Mesodermal cell (in vitro differentiated cells): ENCODE results near the gene DNAJC7.

Experiments
- H3K27ac ChIP-seq: 2 replicates; pipeline ENCODE4 v1.7.0; 2013; ENCODE audit warnings: mild to moderate bottlenecking, low read depth, low read length, moderate library complexity; ENCODE audit not compliant: severe bottlenecking
- H3K36me3 ChIP-seq: 2 replicates; pipeline ENCODE4 v1.7.1; 2013; ENCODE audit warnings: mild to moderate bottlenecking, low read length, moderate library complexity; ENCODE audit not compliant: control insufficient read depth, insufficient read depth
- H3K4me1 ChIP-seq: one replicate; pipeline ENCODE4 v1.7.1; 2013; ENCODE audit warnings: mild to moderate bottlenecking, low read length; ENCODE audit not compliant: insufficient read depth, control insufficient read depth, poor library complexity, severe bottlenecking
- H3K4me3 ChIP-seq: 2 replicates; pipeline ENCODE4 v1.7.0; 2013; ENCODE audit warnings: low read length, control low read depth, mild to moderate bottlenecking; ENCODE audit not compliant: insufficient read depth, poor library complexity, severe bottlenecking; ENCODE audit errors: extremely low read depth
- H3K9me3 ChIP-seq: 2 replicates; pipeline ENCODE4 v1.7.1; 2013; ENCODE audit warnings: mild to moderate bottlenecking, low read length, moderate library complexity; ENCODE audit not compliant: control insufficient read depth
- WGBS, 2 experiments: methylation state at CpG; one replicate each; pipeline ENCODE4 v1.1.5; 2013; ENCODE audit warnings: missing lambda C conversion rate in 2 of 2; ENCODE audit not compliant: insufficient coverage in 2 of 2; 5-methylcytosine and 5-hydroxymethylcytosine counted together

Gene DNAJC7

GRCh38 chr17:42040818-42041217, 23.6 kb upstream of the DNAJC7 start:
- 93 to 98% methylated on average over 9 of the region's 10 CpGs for WGBS, 2 experiments

GRCh38 chr17:42039794-42040763, 22.8 kb upstream of the DNAJC7 start:
- Histone ChIP-seq H3K27ac (no peak overlapping the region), H3K9me3 (no peaks in the 10 kb centered on the region)

More at GRCh38 chr17:42040818-42041217, 23.6 kb upstream of the DNAJC7 start:
- Histone ChIP-seq H3K4me3 (no peak overlapping the region), H3K4me1 (no peaks in the 10 kb centered on the region), H3K27ac (no peak overlapping the region), H3K9me3 (no peaks in the 10 kb centered on the region), H3K36me3 (no peaks in the 10 kb centered on the region)

GRCh38 chr17:42038221-42038973, 21.2 kb upstream of the DNAJC7 start:
- H3K4me1 ChIP-seq = no peaks in the 10 kb centered on the region
- H3K27ac ChIP-seq = no peak overlapping the region
- H3K36me3 ChIP-seq = no peaks in the 10 kb centered on the region
- no peaks in the 10 kb centered on the region for H3K9me3 ChIP-seq
- H3K4me3 ChIP-seq = no peak overlapping the region
- WGBS, 2 experiments = 62% methylated on average over 2 to 4 of the region's 5 CpGs

More at GRCh38 chr17:42039794-42040763, 22.8 kb upstream of the DNAJC7 start:
- Histone ChIP-seq H3K4me1 (no peaks in the 10 kb centered on the region), H3K4me3 (no peak overlapping the region), H3K36me3 (no peaks in the 10 kb centered on the region)
- WGBS, 2 experiments = 96 to 97% methylated on average over 68 to 71 of the region's 77 CpGs

- no peaks in the 10 kb centered on the region for H3K9me3 ChIP-seq
- H3K36me3 ChIP-seq = no peaks in the 10 kb centered on the region
- no peak overlapping the region for H3K27ac ChIP-seq
- H3K4me1 ChIP-seq = no peaks in the 10 kb centered on the region
- 52 to 58% methylated on average over 4 to 6 of the region's 6 CpGs for WGBS, 2 experiments
- H3K4me3 ChIP-seq = no peak overlapping the region
Observed at GRCh38 chr17:42034059-42034458, 16.8 kb upstream of the DNAJC7 start.

GRCh38 chr17:42031584-42031983, 14.3 kb upstream of the DNAJC7 start:
- Histone ChIP-seq H3K9me3 (no peaks in the 10 kb centered on the region), H3K4me3 (no peak overlapping the region), H3K4me1 (peaks cover 18% of the 10 kb centered on the region), H3K27ac (no peak overlapping the region), H3K36me3 (no peaks in the 10 kb centered on the region)
- 78 to 82% methylated on average over 3 to 5 of the region's 6 CpGs for WGBS, 2 experiments

GRCh38 chr17:42028791-42029127, 11.5 kb upstream of the DNAJC7 start:
- H3K27ac ChIP-seq = no peak overlapping the region
- H3K4me1 ChIP-seq = peaks cover 37% of the 10 kb centered on the region
- no peaks in the 10 kb centered on the region for H3K9me3 ChIP-seq
- peaks cover 15% of the 10 kb centered on the region for H3K36me3 ChIP-seq
- WGBS, 2 experiments = 71 to 95% methylated on average over 3 to 6 of the region's 7 CpGs
- no peak overlapping the region for H3K4me3 ChIP-seq

GRCh38 chr17:42027961-42028790, 10.9 kb upstream of the DNAJC7 start:
- Histone ChIP-seq H3K27ac (no peak overlapping the region), H3K4me1 (peaks cover 42% of the 10 kb centered on the region), H3K9me3 (no peaks in the 10 kb centered on the region), H3K36me3 (peaks cover 21% of the 10 kb centered on the region), H3K4me3 (no peak overlapping the region)
- 40 to 47% methylated on average over 11 to 16 of the region's 19 CpGs for WGBS, 2 experiments

GRCh38 chr17:42027590-42027889, 10.3 kb upstream of the DNAJC7 start:
- Histone ChIP-seq H3K27ac (no peak overlapping the region), H3K4me3 (no peak overlapping the region), H3K9me3 (no peaks in the 10 kb centered on the region), H3K4me1 (peaks cover 42% of the 10 kb centered on the region), H3K36me3 (peaks cover 27% of the 10 kb centered on the region)
- WGBS, 2 experiments = 65% methylated on average over 4 of the region's 5 CpGs; no CpG with 5 or more reads in 1 of the 2 experiments

GRCh38 chr17:42026857-42027589, 9.8 kb upstream of the DNAJC7 start:
- H3K9me3 ChIP-seq = no peaks in the 10 kb centered on the region
- no peak overlapping the region for H3K4me3 ChIP-seq
- peaks cover 32% of the 10 kb centered on the region for H3K36me3 ChIP-seq
- WGBS, 2 experiments = 67 to 75% methylated on average over 9 to 13 of the region's 17 CpGs
- H3K27ac ChIP-seq = no peak overlapping the region
- H3K4me1 ChIP-seq = peaks cover 42% of the 10 kb centered on the region

- Histone ChIP-seq H3K4me3 (no peak overlapping the region), H3K4me1 (peaks cover 44% of the 10 kb centered on the region), H3K27ac (no peak overlapping the region), H3K36me3 (peaks cover 39% of the 10 kb centered on the region), H3K9me3 (no peaks in the 10 kb centered on the region)
- WGBS, 2 experiments = 89% methylated on average over 3 of the region's 3 CpGs; no CpG with 5 or more reads in 1 of the 2 experiments
Observed at GRCh38 chr17:42025936-42026335, 8.7 kb upstream of the DNAJC7 start.
